Neural cell (in vitro differentiated cells): ENCODE measurements around the gene FYN.

ENCODE experiments used
- CTCF ChIP-seq: fragments of 450-650 bp; IDR thresholded peaks from 2 replicates; pipeline ENCODE4 v1.5.1; 2014; ENCODE audit warnings: antibody characterized with exemption, mild to moderate bottlenecking, moderate library complexity; ENCODE audit not compliant: poor library complexity, severe bottlenecking
- EZH2 ChIP-seq: fragments of 200-600, 300-800 bp; shearing (Covaris generic), sonication (generic); IDR thresholded peaks from 2 replicates; pipeline ENCODE4 v1.6.1; 2014; ENCODE audit warnings: antibody characterized with exemption, low read length, borderline replicate concordance, mild to moderate bottlenecking; ENCODE audit not compliant: insufficient read depth, poor library complexity, severe bottlenecking
- POLR2AphosphoS5 ChIP-seq: IDR thresholded peaks from 2 replicates; pipeline ENCODE4 v1.6.1; 2012
- RAD21 ChIP-seq: fragments of 450-650 bp; conservative IDR thresholded peaks from 2 replicates; pipeline ENCODE4 v1.6.1; 2014; ENCODE audit warnings: antibody characterized with exemption, mild to moderate bottlenecking, moderate library complexity

- TF ChIP-seq POLR2AphosphoS5 = no peak
- no peak for TF ChIP-seq RAD21
- TF ChIP-seq CTCF = no peak
- TF ChIP-seq EZH2 = no peak
Observed at GRCh38 chr6:111723412-111723970, 149.8 kb downstream of the FYN start.
